ENCODE measurements around the gene TANGO6.
"Not testable (repeated sequence)": the region's sequence is repeated elsewhere in the genome, so short reads cannot be mapped to it uniquely, and the experiment has no call there.

Gene TANGO6

GRCh38 chr16:68973611-68974120 is 130.3 kb downstream of the TANGO6 start:
- DNase-seq, result no peak

GRCh38 chr16:68978303-68978954 is 135.1 kb downstream of the TANGO6 start:
- DNase-seq, result no peak

- no peak for DNase-seq
Measured at GRCh38 chr16:68980695-68981315, 137.5 kb downstream of the TANGO6 start.

GRCh38 chr16:68981971-68982370 is 138.6 kb downstream of the TANGO6 start:
- no peak for DNase-seq

GRCh38 chr16:68984467-68984866 is 141.1 kb downstream of the TANGO6 start:
- no peak for DNase-seq

- DNase-seq, result no peak
Measured at GRCh38 chr16:68985268-68985667, 141.9 kb downstream of the TANGO6 start.

- no peak for DNase-seq
Measured at GRCh38 chr16:68985855-68986254, 142.5 kb downstream of the TANGO6 start.

- no peak for DNase-seq
Measured at GRCh38 chr16:68987734-68988457, 144.6 kb downstream of the TANGO6 start.

- DNase-seq, result not testable (repeated sequence)
Measured at GRCh38 chr16:68990172-68990845, 147.0 kb downstream of the TANGO6 start.

GRCh38 chr16:68991075-68991474 is 147.7 kb downstream of the TANGO6 start:
- no peak for DNase-seq

GRCh38 chr16:68992521-68992920 is 149.2 kb downstream of the TANGO6 start:
- DNase-seq, result no peak

GRCh38 chr16:68993456-68993855 is 150.1 kb downstream of the TANGO6 start:
- no peak for DNase-seq

- no peak for DNase-seq
Measured at GRCh38 chr16:68993885-68994284, 150.6 kb downstream of the TANGO6 start.

- no peak for DNase-seq
Measured at GRCh38 chr16:68994324-68994723, 151.0 kb downstream of the TANGO6 start.

GRCh38 chr16:68995011-68995504 is 151.7 kb downstream of the TANGO6 start:
- no peak for DNase-seq

GRCh38 chr16:68997564-68997963 is 154.2 kb downstream of the TANGO6 start:
- no peak for DNase-seq

- DNase-seq, result no peak
Measured at GRCh38 chr16:68999114-68999513, 155.8 kb downstream of the TANGO6 start.

GRCh38 chr16:69003500-69003899 is 160.2 kb downstream of the TANGO6 start:
- DNase-seq, result no peak

GRCh38 chr16:69005641-69006355 is 162.5 kb downstream of the TANGO6 start:
- DNase-seq, result no peak

GRCh38 chr16:69012906-69013305 is 169.6 kb downstream of the TANGO6 start:
- no peak for DNase-seq

- DNase-seq, result no peak
Measured at GRCh38 chr16:69013991-69014390, 170.7 kb downstream of the TANGO6 start.

- DNase-seq, result no peak
Measured at GRCh38 chr16:69014811-69015210, 171.5 kb downstream of the TANGO6 start.
